Transverse colon (tissue), 4 donors: ENCODE data around the gene DOCK2. TPM values are rescaled to one million over a fixed set of nuclear protein-coding genes. Genes with fewer than 3 reads are reported as not detected.

Experiments used
- DNase-seq: peaks from one replicate; pipeline ENCODE4 v3.0.0-alpha.2; 2019
- H3K27ac ChIP-seq, 4 donors: fragments of 200-600 bp; sonication (generic); 2 replicates each; pipeline ENCODE4 v1.5.1; 2016 to 2018; ENCODE audit warnings: inconsistent platforms in 4 of 4
- H3K27me3 ChIP-seq: fragments of 200-600 bp; sonication (generic); 2 replicates; pipeline ENCODE4 v1.5.1; 2017; ENCODE audit warnings: inconsistent platforms
- H3K36me3 ChIP-seq, 4 donors: fragments of 200-600 bp; sonication (generic); 2 replicates each; pipeline ENCODE4 v1.5.1; 2017 to 2019; ENCODE audit warnings: inconsistent platforms in 4 of 4
- H3K4me1 ChIP-seq, 4 donors: fragments of 200-600 bp; sonication (generic); 2 replicates each; pipeline ENCODE4 v1.5.1; 2017 to 2020; ENCODE audit warnings: inconsistent platforms in 4 of 4
- H3K4me3 ChIP-seq, 4 donors: fragments of 200-600 bp; sonication (generic); 1 replicate in 1 of 4; 2 replicates in 3 of 4; pipeline versions ENCODE4 v1.5.1 to v1.6.1; 2017 to 2019; ENCODE audit warnings: inconsistent platforms in 4 of 4
- H3K9me3 ChIP-seq, 2 donors: fragments of 200-600 bp; sonication (generic); 2 replicates each; pipeline ENCODE4 v1.5.1; 2017 to 2019; ENCODE audit warnings: inconsistent platforms in 2 of 2
- EP300 ChIP-seq: sonication (generic); formaldehyde crosslinking; IDR thresholded peaks from one replicate; pipeline ENCODE4 v1.6.1; 2017; ENCODE audit warnings: antibody characterized with exemption, low read depth
- POLR2A ChIP-seq: fragments of 450-650 bp; IDR thresholded peaks from one replicate; pipeline ENCODE4 v1.6.1; 2016; ENCODE audit warnings: antibody characterized with exemption, mild to moderate bottlenecking, moderate library complexity
- POLR2AphosphoS5 ChIP-seq, 3 donors: sonication (generic); formaldehyde crosslinking; IDR thresholded peaks; one replicate each; pipeline ENCODE4 v1.6.1; 2016; ENCODE audit warnings: antibody characterized with exemption in 3 of 3
- WGBS, 2 donors: methylation state at CpG; one replicate each; pipeline ENCODE4 v1.1.5; 2018; ENCODE audit warnings: low coverage in 1 of 2; 5-methylcytosine and 5-hydroxymethylcytosine counted together
- in situ Hi-C, 4 donors: fragments of 200-750 bp; cut with MboI; loops; one replicate each; pipeline versions ENCODE4 v1.15.0 to v1.15.1; 2017; ENCODE audit warnings: low sequenced_read_pairs in 3 of 4, low pct_ligation_motif_present in 1 of 4, low pct_unique_long_range_greater_than_20kb in 1 of 4
- intact Hi-C: fragments of 100-400 bp; cut with DNase I; formaldehyde crosslinking; loops from one replicate; pipeline ENCODE4 v1.15.1; 2023; ENCODE audit warnings: low total_unique reads
- total RNA-seq, 4 donors: library from RNA; depleted of rRNA; stranded (reverse); fragments of >200 nt; gene quantifications; one replicate each; pipeline ENCODE4 v1.1.0, GENCODE V29; 2016
- TF ChIP-seq, protein P1 (sequence below), 5 experiments: fragments of 200-600 bp in 3 of 5; fragments of 450-650 bp in 2 of 5; sonication (generic) in 3 of 5; IDR thresholded peaks; 1 replicate in 2 of 5; 2 replicates in 3 of 5; pipeline ENCODE4 v1.5.1; 2016 to 2017; ENCODE audit warnings: antibody characterized with exemption in 5 of 5, inconsistent platforms in 3 of 5, mild to moderate bottlenecking in 2 of 5, moderate library complexity in 1 of 5

The DOCK2 gene
- total RNA-seq, 4 donors from 2014 or later: 8.3 to 24.0 (median 14.3) TPM

DNA sequence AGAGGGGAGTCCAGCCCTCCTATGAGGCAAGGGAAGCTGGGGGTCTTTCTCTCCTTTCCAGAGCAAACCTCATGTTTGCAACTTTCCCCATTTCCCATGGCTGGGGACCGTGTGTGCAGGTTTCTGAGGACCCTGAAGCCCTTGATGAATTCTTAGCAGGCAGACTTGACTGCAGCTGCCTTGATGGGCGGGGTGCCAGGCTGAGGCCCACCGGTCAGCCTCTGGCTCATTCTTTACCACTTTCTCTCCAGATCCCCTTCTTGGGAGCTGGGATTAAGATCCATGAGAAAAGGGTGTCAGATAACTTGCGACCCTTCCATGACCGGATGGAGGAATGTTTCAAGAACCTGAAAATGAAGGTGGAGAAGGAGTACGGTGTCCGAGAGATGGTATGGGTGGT lies 438.6 kb downstream of the DOCK2 start:
- no peak overlapping the region for H3K4me3 ChIP-seq

DNA sequence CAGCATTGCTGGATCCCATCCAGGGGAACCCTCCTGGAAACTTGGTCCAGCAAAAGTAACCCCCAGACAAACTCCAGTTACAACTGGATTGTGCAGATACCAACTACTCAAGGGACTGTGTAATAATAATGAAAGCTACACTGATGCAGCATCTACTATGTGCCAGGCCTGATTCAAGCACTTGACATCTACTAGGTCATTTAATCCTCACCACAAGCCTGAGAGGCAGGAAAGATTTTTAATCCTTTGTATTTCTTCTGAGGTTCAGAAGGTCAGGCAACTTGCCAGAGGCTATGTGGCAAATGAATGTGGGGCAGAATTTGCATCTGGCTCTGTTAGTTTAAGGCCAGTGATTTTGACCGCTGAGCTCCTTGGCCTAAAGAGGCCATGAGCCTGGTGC lies 439.1 kb downstream of the DOCK2 start:
- Histone ChIP-seq H3K4me3 (no peak overlapping the region), H3K27me3 (no peaks in the 10 kb centered on the region), H3K36me3 (no peaks in the 10 kb centered on the region), H3K9me3 (no peaks in the 10 kb centered on the region), H3K27ac (no peak overlapping the region), H3K4me1 (no peaks in the 10 kb centered on the region)
- TF ChIP-seq EP300: no peak
- intact Hi-C loops: no loop called here
- WGBS, 2 donors: 100% methylated on average over 1 of the region's 1 CpG; no CpG with 5 or more reads in 1 of the 2 donors
- no peak for DNase-seq
- in situ Hi-C loops: no loop called here

More for the DNA sequence above, 438.6 kb downstream of the DOCK2 start:
- WGBS, 2 donors: 87% methylated on average over 7 of the region's 7 CpGs; no CpG with 5 or more reads in 1 of the 2 donors
- no peaks in the 10 kb centered on the region for H3K27me3 ChIP-seq
- TF ChIP-seq POLR2A: no peak
- TF ChIP-seq, protein P1, sequence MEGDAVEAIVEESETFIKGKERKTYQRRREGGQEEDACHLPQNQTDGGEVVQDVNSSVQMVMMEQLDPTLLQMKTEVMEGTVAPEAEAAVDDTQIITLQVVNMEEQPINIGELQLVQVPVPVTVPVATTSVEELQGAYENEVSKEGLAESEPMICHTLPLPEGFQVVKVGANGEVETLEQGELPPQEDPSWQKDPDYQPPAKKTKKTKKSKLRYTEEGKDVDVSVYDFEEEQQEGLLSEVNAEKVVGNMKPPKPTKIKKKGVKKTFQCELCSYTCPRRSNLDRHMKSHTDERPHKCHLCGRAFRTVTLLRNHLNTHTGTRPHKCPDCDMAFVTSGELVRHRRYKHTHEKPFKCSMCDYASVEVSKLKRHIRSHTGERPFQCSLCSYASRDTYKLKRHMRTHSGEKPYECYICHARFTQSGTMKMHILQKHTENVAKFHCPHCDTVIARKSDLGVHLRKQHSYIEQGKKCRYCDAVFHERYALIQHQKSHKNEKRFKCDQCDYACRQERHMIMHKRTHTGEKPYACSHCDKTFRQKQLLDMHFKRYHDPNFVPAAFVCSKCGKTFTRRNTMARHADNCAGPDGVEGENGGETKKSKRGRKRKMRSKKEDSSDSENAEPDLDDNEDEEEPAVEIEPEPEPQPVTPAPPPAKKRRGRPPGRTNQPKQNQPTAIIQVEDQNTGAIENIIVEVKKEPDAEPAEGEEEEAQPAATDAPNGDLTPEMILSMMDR (IDR thresholded peaks at IDR 0.05): no peak
- no peak for TF ChIP-seq POLR2AphosphoS5 (IDR thresholded peaks at IDR 0.05)
- TF ChIP-seq EP300: no peak
- no peaks in the 10 kb centered on the region for H3K36me3 ChIP-seq
- no peaks in the 10 kb centered on the region for H3K4me1 ChIP-seq
- in situ Hi-C loops (no loop called here), intact Hi-C loops (no loop called here)
- no peak overlapping the region for H3K27ac ChIP-seq
- no peak for DNase-seq
- H3K9me3 ChIP-seq: no peaks in the 10 kb centered on the region

GRCh38 chr5:170076739-170077138 lies 439.7 kb downstream of the DOCK2 start:
- Histone ChIP-seq H3K9me3 (no peaks in the 10 kb centered on the region), H3K27ac (no peak overlapping the region), H3K4me1 (no peaks in the 10 kb centered on the region), H3K27me3 (no peaks in the 10 kb centered on the region), H3K36me3 (no peaks in the 10 kb centered on the region), H3K4me3 (no peak overlapping the region)
- TF ChIP-seq POLR2A: no peak
- TF ChIP-seq POLR2AphosphoS5 (IDR thresholded peaks at IDR 0.05): no peak
- no peak for TF ChIP-seq EP300
- TF ChIP-seq, protein P1 (IDR thresholded peaks at IDR 0.05): no peak
- intact Hi-C loops (no loop called here), in situ Hi-C loops (no loop called here)
- no peak for DNase-seq

- Histone ChIP-seq H3K27me3 (no peaks in the 10 kb centered on the region), H3K4me3 (no peak overlapping the region), H3K27ac (no peak overlapping the region), H3K9me3 (no peaks in the 10 kb centered on the region), H3K36me3 (no peaks in the 10 kb centered on the region), H3K4me1 (no peaks in the 10 kb centered on the region)
- in situ Hi-C loops: no loop called here
- 71 to 89% methylated on average over 2 to 5 of the region's 5 CpGs for WGBS, 2 donors
- TF ChIP-seq POLR2AphosphoS5 (IDR thresholded peaks at IDR 0.05) (no peak), EP300 (no peak), POLR2A (no peak)
- TF ChIP-seq, protein P1 (IDR thresholded peaks at IDR 0.05): no peak
- no peak for DNase-seq
- intact Hi-C loops: no loop called here
Observed at GRCh38 chr5:170077526-170077925, 440.5 kb downstream of the DOCK2 start.

DNA sequence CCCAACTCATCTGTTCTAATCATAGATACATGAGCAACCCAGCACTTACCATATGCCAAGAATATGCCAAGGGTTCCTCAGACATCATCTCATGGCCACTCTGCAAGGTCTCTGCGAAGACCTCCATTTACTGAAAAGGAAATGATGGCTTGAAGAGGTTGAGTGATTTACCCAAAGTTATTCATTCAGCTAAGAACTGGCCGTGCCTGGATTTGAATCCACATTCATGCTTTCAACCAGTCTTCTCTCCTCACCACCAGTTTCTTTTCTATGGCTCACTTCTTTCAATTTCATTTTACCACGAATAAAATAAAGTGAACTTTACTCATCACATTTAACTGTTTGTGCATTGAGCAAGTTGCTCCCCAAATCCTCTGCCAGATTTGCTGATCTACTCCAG lies 441.4 kb downstream of the DOCK2 start:
- in situ Hi-C loops: no loop called here
- H3K27me3 ChIP-seq: no peaks in the 10 kb centered on the region
- H3K36me3 ChIP-seq: no peaks in the 10 kb centered on the region
- no peak for DNase-seq
- TF ChIP-seq, protein P1 (IDR thresholded peaks at IDR 0.05): no peak
- TF ChIP-seq POLR2AphosphoS5 (IDR thresholded peaks at IDR 0.05) (no peak), EP300 (no peak), POLR2A (no peak)
- no peaks in the 10 kb centered on the region for H3K4me1 ChIP-seq
- no peak overlapping the region for H3K4me3 ChIP-seq
- no peaks in the 10 kb centered on the region for H3K9me3 ChIP-seq
- intact Hi-C loops: no loop called here
- 55 to 66% methylated on average over 2 to 3 of the region's 3 CpGs for WGBS, 2 donors
- no peak overlapping the region for H3K27ac ChIP-seq
